Neuronal stem cell (in vitro differentiated cells): ENCODE measurements around the gene FRMD6.

Experiments used
- DNase-seq: peaks from one replicate; pipeline ENCODE4 v3.0.0-alpha.2; 2013; ENCODE audit warnings: low spot score
- H2AFZ ChIP-seq: one replicate; pipeline ENCODE4 v1.6.1; 2013; ENCODE audit warnings: mild to moderate bottlenecking, low read length, inconsistent platforms
- H2AK5ac ChIP-seq: 2 replicates; pipeline ENCODE4 v1.6.1; 2013; ENCODE audit warnings: low read depth, mild to moderate bottlenecking, inconsistent platforms, low read length, moderate library complexity, mixed read lengths
- H2BK120ac ChIP-seq: 2 replicates; pipeline ENCODE4 v1.6.1; 2013; ENCODE audit warnings: low read depth, mild to moderate bottlenecking, inconsistent platforms, low read length, moderate library complexity, mixed read lengths
- H2BK12ac ChIP-seq: one replicate; pipeline ENCODE4 v1.6.1; 2013; ENCODE audit warnings: low read length, inconsistent platforms
- H2BK15ac ChIP-seq: 2 replicates; pipeline ENCODE4 v1.6.1; 2013; ENCODE audit warnings: mild to moderate bottlenecking, low read length, inconsistent platforms, mixed read lengths
- H2BK5ac ChIP-seq: one replicate; pipeline ENCODE4 v1.6.1; 2013; ENCODE audit warnings: inconsistent platforms, mild to moderate bottlenecking, low read length, moderate library complexity
- H3K14ac ChIP-seq: one replicate; pipeline ENCODE4 v1.6.1; 2013; ENCODE audit warnings: low read length, inconsistent platforms
- H3K18ac ChIP-seq: 2 replicates; pipeline ENCODE4 v1.6.1; 2013; ENCODE audit warnings: low read length, inconsistent platforms
- H3K23ac ChIP-seq: 2 replicates; pipeline ENCODE4 v1.6.1; 2013; ENCODE audit warnings: low read depth, mild to moderate bottlenecking, mixed read lengths, low read length, inconsistent platforms; ENCODE audit not compliant: poor library complexity
- H3K27ac ChIP-seq: replicated peaks from 3 replicates; pipeline ENCODE4 v1.5.1; 2013; ENCODE audit warnings: low read length, inconsistent platforms
- H3K27me3 ChIP-seq, 3 experiments: 2 replicates each; pipeline ENCODE4 v1.6.1; 2013; ENCODE audit warnings: low read length in 3 of 3, mild to moderate bottlenecking in 2 of 3, inconsistent platforms in 1 of 3, low read depth in 1 of 3, mixed read lengths in 1 of 3, moderate library complexity in 1 of 3; ENCODE audit not compliant: control insufficient read depth in 3 of 3, insufficient read depth in 3 of 3
- H3K36me3 ChIP-seq, 2 donors: replicated peaks in 1 of 2; 2 replicates each; pipeline ENCODE4 v1.6.1; 2013; ENCODE audit warnings: low read length in 2 of 2; ENCODE audit not compliant: control insufficient read depth in 2 of 2, insufficient read depth in 2 of 2
- H3K4ac ChIP-seq: 2 replicates; pipeline ENCODE4 v1.6.1; 2013; ENCODE audit warnings: inconsistent platforms, mild to moderate bottlenecking, low read length, moderate library complexity
- H3K4me1 ChIP-seq, 2 donors: 1 replicate in 1 of 2; 2 replicates in 1 of 2; pipeline ENCODE4 v1.6.1; 2013; ENCODE audit warnings: low read length in 2 of 2, low read depth in 1 of 2; ENCODE audit not compliant: control insufficient read depth in 2 of 2, insufficient read depth in 1 of 2
- H3K4me2 ChIP-seq: one replicate; pipeline ENCODE4 v1.6.1; 2013; ENCODE audit warnings: mild to moderate bottlenecking, low read length, inconsistent platforms; ENCODE audit not compliant: insufficient read depth, poor library complexity, severe bottlenecking
- H3K4me3 ChIP-seq, 2 donors: 2 replicates each; pipeline ENCODE4 v1.5.1; 2013; ENCODE audit warnings: low read length in 2 of 2, mild to moderate bottlenecking in 2 of 2, inconsistent platforms in 1 of 2, moderate library complexity in 1 of 2
- H3K79me1 ChIP-seq: one replicate; pipeline ENCODE4 v1.6.1; 2013; ENCODE audit warnings: low read depth, mild to moderate bottlenecking, inconsistent platforms, low read length, moderate library complexity
- H3K9ac ChIP-seq: one replicate; pipeline ENCODE4 v1.6.1; 2013; ENCODE audit warnings: mild to moderate bottlenecking, low read depth, low read length, inconsistent platforms; ENCODE audit not compliant: poor library complexity
- H3K9me3 ChIP-seq, 2 donors: replicated peaks in 1 of 2; 2 replicates each; pipeline versions ENCODE3 to v1.6.1; 2013; ENCODE audit warnings: low read length in 2 of 2, mild to moderate bottlenecking in 2 of 2, inconsistent platforms in 1 of 2, low read depth in 1 of 2, mixed read lengths in 1 of 2, moderate library complexity in 1 of 2; ENCODE audit not compliant: control insufficient read depth in 2 of 2, insufficient read depth in 1 of 2
- H4K8ac ChIP-seq: one replicate; pipeline ENCODE4 v1.6.1; 2013; ENCODE audit warnings: low read depth, mild to moderate bottlenecking, inconsistent platforms, low read length, moderate library complexity
- H4K91ac ChIP-seq: one replicate; pipeline ENCODE4 v1.6.1; 2013; ENCODE audit warnings: low read length, low read depth, mild to moderate bottlenecking, inconsistent platforms; ENCODE audit not compliant: poor library complexity
- WGBS, 2 donors: extraction: QIAGEN DNeasy Blood & Tissue Kit; methylation state at CpG; one replicate each; pipeline ENCODE4 v1.1.7; 2013; ENCODE audit warnings: missing lambda C conversion rate in 2 of 2, mixed read lengths in 1 of 2; ENCODE audit not compliant: insufficient read length in 2 of 2, insufficient replicate concordance in 1 of 2; ENCODE audit errors: extremely low coverage in 2 of 2; 5-methylcytosine and 5-hydroxymethylcytosine counted together

FRMD6 gene

GRCh38 chr14:51677738-51678137 lies 26.0 kb downstream of the FRMD6 start:
- H2BK120ac ChIP-seq, result no peak overlapping the region
- no peak overlapping the region for H2AFZ ChIP-seq
- no peak overlapping the region for H2BK5ac ChIP-seq
- H3K4me2 ChIP-seq, result no peak overlapping the region
- DNase-seq, result no peak
- no peak overlapping the region for H2AK5ac ChIP-seq
- H3K79me1 ChIP-seq, result no peaks in the 10 kb centered on the region
- no peak overlapping the region for H3K4me3 ChIP-seq
- no peak overlapping the region for H3K27ac ChIP-seq
- H2BK12ac ChIP-seq, result no peak overlapping the region
- H3K36me3 ChIP-seq, result no peaks in the 10 kb centered on the region
- no peak overlapping the region for H3K18ac ChIP-seq
- no peak overlapping the region for H3K4ac ChIP-seq
- H3K9me3 ChIP-seq, result peaks cover 0 to 5% of the 10 kb centered on the region in 2 donors
- WGBS, 2 donors, result no CpG with 5 or more reads among the region's 2 CpGs
- no peak overlapping the region for H2BK15ac ChIP-seq
- no peak overlapping the region for H4K8ac ChIP-seq
- no peak overlapping the region for H3K14ac ChIP-seq
- no peaks in the 10 kb centered on the region for H3K27me3 ChIP-seq
- H4K91ac ChIP-seq, result no peak overlapping the region
- no peak overlapping the region for H3K9ac ChIP-seq
- peaks cover 0 to 3% of the 10 kb centered on the region in 2 donors for H3K4me1 ChIP-seq
- H3K23ac ChIP-seq, result no peak overlapping the region

GRCh38 chr14:51680031-51680430 lies 28.3 kb downstream of the FRMD6 start:
- no peak overlapping the region for H3K9ac ChIP-seq
- peaks cover 0 to 3% of the 10 kb centered on the region in 2 donors for H3K4me1 ChIP-seq
- H2BK15ac ChIP-seq, result no peak overlapping the region
- H4K8ac ChIP-seq, result no peak overlapping the region
- H2BK120ac ChIP-seq, result no peak overlapping the region
- H3K23ac ChIP-seq, result no peak overlapping the region
- H3K18ac ChIP-seq, result no peak overlapping the region
- WGBS, 2 donors, result no CpG with 5 or more reads among the region's 1 CpG
- H3K4ac ChIP-seq, result no peak overlapping the region
- H2BK5ac ChIP-seq, result no peak overlapping the region
- DNase-seq, result no peak
- H2BK12ac ChIP-seq, result no peak overlapping the region
- H4K91ac ChIP-seq, result no peak overlapping the region
- H3K9me3 ChIP-seq, result no peaks in the 10 kb centered on the region
- H2AFZ ChIP-seq, result peak overlapping the region; percentile 9
- no peaks in the 10 kb centered on the region for H3K79me1 ChIP-seq
- H2AK5ac ChIP-seq, result no peak overlapping the region
- H3K4me3 ChIP-seq, result no peak overlapping the region
- no peaks in the 10 kb centered on the region for H3K36me3 ChIP-seq
- no peak overlapping the region for H3K14ac ChIP-seq
- H3K27me3 ChIP-seq, result no peaks in the 10 kb centered on the region
- no peak overlapping the region for H3K27ac ChIP-seq
- H3K4me2 ChIP-seq, result no peak overlapping the region

- Histone ChIP-seq H4K91ac (no peak overlapping the region), H3K14ac (no peak overlapping the region), H2AK5ac (no peak overlapping the region), H2BK15ac (no peak overlapping the region), H3K4me3 (no peak overlapping the region), H2BK5ac (no peak overlapping the region), H3K4me1 (peaks cover 0 to 3% of the 10 kb centered on the region in 2 donors), H3K23ac (no peak overlapping the region), H3K79me1 (no peaks in the 10 kb centered on the region), H2AFZ (no peak overlapping the region), H3K36me3 (no peaks in the 10 kb centered on the region), H3K9me3 (no peaks in the 10 kb centered on the region), H3K18ac (no peak overlapping the region), H2BK12ac (no peak overlapping the region), H3K9ac (no peak overlapping the region), H3K4ac (no peak overlapping the region), H3K27ac (no peak overlapping the region), H2BK120ac (no peak overlapping the region), H4K8ac (no peak overlapping the region), H3K27me3 (no peaks in the 10 kb centered on the region), H3K4me2 (no peak overlapping the region)
- WGBS, 2 donors, result no CpG with 5 or more reads among the region's 1 CpG
- DNase-seq, result no peak
These were observed 29.7 kb downstream of the FRMD6 start for GRCh38 chr14:51681411-51681810.

GRCh38 chr14:51682411-51682810 lies 30.7 kb downstream of the FRMD6 start:
- no CpG with 5 or more reads among the region's 1 CpG for WGBS, 2 donors
- Histone ChIP-seq H3K27me3 (no peaks in the 10 kb centered on the region), H2AK5ac (no peak overlapping the region), H3K14ac (no peak overlapping the region), H3K18ac (no peak overlapping the region), H3K4me1 (peaks cover 0 to 3% of the 10 kb centered on the region in 2 donors), H3K9ac (no peak overlapping the region), H3K27ac (no peak overlapping the region), H2BK15ac (no peak overlapping the region), H2BK12ac (no peak overlapping the region), H3K79me1 (no peaks in the 10 kb centered on the region), H2AFZ (no peak overlapping the region), H3K9me3 (no peaks in the 10 kb centered on the region), H3K4ac (no peak overlapping the region), H4K8ac (no peak overlapping the region), H2BK120ac (no peak overlapping the region), H3K4me2 (no peak overlapping the region), H2BK5ac (no peak overlapping the region), H4K91ac (no peak overlapping the region), H3K4me3 (no peak overlapping the region), H3K23ac (no peak overlapping the region), H3K36me3 (no peaks in the 10 kb centered on the region)
- DNase-seq, result no peak
